Activated T-cell treated with anti-CD3 and anti-CD28 coated beads for 48 hours (primary cell): ENCODE results near the gene MARK2.

ENCODE experiments used
- DNase-seq: peaks from one replicate; pipeline ENCODE4 v3.0.0-alpha.2; 2020; ENCODE audit warnings: low read depth

The MARK2 gene

DNA sequence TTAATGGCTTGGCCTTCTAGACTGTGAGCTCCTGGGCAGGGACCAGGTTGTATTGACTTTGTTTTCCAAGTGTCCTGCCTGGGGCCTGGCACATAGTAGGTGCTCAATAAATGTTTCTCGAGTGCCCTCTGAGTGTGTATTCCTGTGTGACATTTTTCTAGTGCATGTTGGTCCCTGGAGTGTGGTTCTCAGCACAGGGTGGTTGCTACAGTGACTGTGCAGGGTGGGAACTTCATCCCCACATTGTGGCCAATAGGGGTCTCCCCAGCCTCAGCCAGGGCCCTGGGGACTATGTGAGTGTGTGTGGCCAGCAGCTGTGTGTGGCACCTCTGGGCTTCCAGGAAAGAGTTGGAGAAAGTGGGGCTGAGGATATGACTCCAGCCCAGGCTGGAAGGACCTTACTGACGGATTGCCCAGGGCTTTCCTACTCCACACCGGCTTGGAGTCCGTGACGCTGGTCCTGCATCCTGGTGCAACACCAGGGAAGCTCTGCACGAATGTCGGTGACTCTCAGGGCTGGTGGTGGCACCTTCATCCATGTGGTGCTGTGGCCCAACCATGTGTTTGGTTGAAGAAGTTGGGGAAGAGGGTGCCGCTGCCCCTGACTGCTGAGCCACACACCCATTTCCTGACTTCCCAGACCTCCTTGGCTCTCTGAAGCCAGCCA is 9.0 kb upstream of the MARK2 start:
- no peak for DNase-seq

DNA sequence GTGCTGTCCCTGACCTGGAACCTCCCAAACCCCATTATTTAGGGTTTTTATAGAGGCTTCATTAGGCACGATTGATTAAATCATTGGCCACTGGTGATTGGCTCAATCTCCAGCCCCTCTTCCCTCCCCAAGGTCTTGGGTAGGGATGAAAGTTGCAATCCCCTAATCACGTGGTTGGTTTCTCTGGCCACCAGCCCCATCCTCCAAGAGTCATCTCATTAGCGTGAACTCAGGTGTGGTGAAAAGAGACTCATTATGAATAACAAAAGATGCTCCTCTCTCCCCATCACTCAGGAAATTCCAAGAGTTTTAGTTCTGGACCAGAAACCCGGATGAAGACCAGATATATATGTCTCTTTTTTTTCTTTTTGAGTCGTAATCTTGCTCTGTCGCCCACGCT is 7.6 kb upstream of the MARK2 start:
- DNase-seq = no peak

- no peak for DNase-seq
Observed at GRCh38 chr11:63832336-63832735, 6.6 kb upstream of the MARK2 start.

GRCh38 chr11:63833048-63833447 is 5.9 kb upstream of the MARK2 start:
- no peak for DNase-seq

DNA sequence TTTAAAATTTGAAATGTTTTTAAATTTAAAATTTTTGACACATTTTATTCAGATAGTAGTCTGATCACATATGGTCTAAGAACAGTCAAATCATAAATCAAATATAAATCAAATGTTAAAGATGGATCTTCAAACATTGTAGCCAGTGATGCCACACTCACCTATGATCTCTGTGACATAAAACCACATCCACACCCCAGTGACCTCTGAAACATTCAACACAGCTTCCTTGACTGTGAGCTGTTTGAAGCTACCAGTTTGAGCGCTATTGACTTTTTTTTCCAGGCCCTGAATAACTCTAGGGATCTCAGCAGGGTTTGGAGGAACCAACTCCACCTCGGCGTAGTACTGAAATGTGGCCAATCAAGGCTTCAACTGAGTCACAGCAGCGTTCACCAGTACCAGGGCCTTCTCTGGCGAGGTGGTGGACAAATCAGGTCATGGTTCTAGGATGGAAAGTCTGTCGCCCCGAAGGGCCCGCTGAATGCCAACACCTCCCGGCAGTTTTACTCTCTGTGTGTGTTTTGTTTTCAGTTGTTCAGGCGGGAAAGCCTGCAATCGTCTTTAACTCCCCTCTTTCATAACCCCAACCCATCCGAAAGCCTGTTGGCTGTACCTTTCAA is 4.3 kb upstream of the MARK2 start:
- no peak for DNase-seq

- no peak for DNase-seq
Observed at GRCh38 chr11:63835158-63835545, 3.8 kb upstream of the MARK2 start.

DNA sequence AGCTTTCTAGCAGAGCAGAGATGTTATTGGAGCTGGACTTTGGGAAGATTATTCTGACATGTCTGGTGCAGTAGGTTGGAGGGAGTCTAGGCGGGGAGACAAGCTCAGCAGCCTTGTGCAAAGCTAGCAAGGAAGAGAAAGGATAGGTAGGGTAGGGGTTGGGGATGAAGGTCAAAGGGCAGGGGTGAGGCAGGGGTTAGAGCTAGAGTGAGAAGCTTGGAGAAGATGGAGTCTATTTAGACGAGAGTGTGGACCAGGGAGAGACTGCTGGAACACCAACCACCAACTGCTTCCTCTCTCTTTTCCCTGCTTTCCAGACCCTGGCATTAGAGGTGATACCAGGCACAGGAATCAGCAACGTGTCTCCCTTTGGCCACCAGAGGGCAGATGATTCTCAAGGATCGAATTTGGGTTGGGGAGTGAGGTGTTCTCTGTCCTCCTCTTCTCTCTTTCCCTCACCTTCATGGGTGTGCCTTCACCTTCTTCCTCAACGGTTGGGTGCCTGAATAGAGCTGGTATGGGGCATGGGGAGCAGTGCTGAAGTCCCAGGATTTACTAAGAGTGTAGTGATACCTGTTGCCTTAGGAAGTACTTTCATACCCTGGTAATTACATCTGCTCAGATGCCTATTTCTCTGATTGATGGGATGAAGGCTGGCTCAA is 1.8 kb upstream of the MARK2 start:
- DNase-seq = peak; percentile 49

DNA sequence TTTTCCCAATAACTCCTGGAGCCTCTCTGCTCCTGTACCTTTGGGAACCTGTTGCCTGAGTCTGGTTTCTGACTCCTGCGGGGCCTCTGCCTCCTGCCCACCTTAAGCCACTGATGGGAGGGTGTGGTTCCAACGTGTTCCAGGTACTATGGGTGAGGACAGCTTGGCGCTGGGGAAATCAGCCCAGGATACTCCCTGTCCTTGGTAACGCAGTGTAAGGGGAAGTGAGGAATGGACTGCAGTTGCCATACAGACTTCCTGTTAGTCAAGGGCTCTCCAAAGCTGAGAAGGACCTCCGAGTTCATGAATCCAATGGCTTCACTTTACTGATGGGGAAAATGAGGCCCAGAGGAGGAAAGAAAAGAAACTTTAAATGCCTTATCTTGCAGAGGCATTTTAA is 1.2 kb upstream of the MARK2 start:
- no peak for DNase-seq

GRCh38 chr11:63838150-63838677 is 696 bp upstream of the MARK2 start:
- DNase-seq = no peak

DNA sequence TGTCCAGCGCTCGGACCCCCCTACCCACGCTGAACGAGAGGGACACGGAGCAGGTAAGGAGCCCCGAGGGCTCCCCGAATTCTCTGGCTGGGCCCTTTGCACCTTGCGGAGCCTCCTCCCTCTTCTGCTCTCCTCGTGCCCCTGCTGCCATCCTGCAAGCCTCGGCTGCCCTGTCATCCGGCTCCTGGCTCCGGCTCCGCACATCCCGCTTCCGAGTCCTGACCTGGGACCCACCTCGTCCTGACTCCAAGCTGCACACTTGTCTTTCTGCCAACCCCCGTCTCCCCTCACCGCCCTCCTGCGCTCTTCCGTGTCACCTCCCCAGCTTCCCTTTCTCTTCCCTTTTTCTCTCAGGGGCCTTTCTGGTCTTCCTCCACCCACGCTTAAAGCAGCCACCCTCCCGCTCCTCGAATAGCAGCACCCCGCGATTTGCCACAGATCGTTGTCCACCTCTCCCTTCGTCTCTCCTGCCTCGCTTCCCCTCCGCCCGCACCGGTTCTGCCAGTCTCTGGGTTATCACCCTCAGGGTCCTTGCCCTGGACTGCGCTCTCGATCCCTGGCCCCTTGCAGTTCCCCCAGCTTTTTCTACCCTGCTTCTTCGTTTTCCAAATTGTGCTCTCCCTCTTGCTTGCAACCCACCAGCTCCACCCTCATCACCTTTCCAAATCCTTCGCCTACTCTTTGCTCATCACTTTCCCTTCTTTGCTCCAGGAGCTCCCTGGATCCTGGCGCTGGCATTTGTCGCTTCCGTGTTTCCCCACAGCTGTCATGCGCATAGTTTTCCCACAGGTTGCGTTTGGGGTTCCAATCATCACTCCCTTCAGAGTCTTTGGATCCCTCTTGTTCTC is 822 bp downstream of the MARK2 start:
- DNase-seq = peak; percentile 22

DNA sequence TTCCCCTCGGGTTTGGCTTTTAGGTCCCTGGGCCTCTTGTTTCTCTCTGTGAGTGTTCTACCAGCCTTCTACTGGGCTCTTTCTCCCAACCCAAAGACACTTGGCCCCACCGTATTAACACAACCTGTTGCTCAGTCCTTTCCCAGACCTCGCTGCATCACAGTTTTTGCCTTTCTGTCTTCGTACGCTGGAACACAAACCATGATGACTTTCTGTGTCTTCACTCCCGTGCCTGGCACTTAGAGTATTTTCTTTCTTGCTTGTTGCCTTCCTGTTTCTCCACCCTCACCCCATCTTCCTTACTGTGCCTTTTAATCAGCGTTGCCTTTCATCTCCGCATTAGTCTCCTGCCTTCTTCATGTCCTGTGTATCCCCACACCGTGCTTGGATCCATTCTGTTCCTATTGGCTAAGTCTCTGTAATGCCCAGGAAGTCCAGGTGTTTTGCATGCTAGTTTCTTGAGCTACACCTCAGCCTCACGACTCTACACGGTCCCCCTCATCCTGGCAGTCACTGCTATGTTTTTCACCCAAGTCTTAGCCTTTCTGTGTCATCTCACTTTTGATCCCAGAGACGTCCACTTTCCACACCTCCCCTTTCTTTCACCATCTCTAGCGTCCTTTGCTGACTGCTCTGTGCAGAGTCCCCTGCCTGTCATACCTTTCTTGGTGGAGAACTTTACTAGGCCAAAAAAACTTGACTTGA is 1.6 kb downstream of the MARK2 start:
- DNase-seq = no peak

DNA sequence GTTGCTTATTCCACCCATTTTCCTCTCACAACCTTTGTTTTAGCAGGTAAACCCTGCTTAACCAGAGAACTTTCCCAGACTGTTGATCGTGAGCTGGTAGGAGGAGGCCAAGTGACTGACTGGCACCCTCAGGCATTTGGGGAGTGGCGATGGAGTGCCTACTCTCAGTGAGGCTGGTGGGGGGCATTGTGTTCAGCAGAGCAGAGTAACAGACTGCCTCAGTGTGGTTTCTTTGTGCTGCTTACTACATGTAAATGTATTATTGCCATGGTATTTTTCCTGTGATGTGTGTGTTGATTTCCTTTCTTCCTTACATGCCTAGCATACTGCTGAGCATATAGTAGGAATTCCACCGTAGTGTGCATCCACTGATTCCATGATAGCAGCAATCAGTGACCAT is 2.6 kb downstream of the MARK2 start:
- DNase-seq = no peak

- no peak for DNase-seq
Observed at GRCh38 chr11:63843041-63843440, 4.1 kb downstream of the MARK2 start.

DNA sequence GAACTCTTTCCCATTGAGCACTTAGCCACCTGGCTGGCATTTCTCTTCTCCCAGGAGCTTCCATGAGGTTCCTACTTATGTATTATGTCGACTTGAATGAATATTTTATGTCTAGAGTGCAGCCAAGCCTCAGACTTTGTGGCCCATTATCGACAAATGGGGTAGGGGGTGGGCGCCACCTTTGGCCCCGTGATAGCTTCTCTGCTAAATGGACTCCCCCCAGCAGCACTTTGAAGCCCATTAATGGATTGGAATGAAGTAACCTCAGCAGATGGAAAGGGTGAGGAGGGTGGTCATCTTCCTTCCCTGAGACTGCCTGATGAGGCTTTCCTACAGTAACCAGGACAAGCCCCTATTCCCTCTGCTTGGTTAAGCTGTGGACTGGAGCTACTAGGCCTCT is 5.9 kb downstream of the MARK2 start:
- DNase-seq = no peak

GRCh38 chr11:63845303-63845702 is 6.4 kb downstream of the MARK2 start:
- no peak for DNase-seq

GRCh38 chr11:63845911-63846310 is 7.0 kb downstream of the MARK2 start:
- DNase-seq = no peak

DNA sequence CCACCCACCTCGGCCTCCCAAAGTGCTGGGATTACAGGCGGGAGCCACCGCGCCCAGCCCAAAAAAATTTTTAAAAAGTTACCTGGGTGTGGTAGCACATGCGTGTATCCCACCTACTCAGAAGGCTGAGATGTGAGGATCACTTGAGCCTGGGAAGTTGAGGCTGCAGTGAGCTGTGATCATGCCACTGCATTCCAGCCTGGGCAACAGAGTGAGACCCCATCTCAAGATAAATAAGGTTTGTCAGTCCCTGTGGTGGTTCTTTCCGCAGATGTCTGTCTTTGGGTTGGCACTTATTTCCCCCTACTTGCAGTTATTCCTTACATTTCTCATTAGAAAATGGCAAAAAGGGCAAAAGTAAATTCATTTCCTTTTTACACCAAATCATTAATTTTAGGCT is 8.0 kb downstream of the MARK2 start:
- no peak for DNase-seq

DNA sequence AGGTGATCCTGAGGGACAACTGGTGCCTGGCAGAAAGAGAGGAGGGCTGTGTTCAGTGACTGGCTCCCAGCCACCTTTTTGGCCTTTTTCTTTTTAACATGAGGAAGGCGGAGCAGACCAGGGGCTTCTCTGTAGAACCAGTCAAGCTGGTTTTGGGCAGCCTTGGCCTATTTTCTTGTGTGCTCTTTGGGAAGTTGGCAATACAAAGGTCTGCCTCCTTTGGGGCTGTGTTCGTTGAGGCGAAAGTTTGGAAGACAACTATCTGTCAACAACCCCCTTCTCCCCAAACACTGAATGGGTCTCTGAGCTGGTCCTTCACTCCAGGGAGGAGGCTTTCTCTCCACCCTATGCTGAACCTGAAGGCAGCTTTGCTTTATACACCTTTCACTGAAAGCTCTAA is 8.5 kb downstream of the MARK2 start:
- no peak for DNase-seq

GRCh38 chr11:63849691-63850090 is 10.8 kb downstream of the MARK2 start:
- DNase-seq = no peak

- no peak for DNase-seq
Observed at GRCh38 chr11:63850920-63851319, 12.0 kb downstream of the MARK2 start.

DNA sequence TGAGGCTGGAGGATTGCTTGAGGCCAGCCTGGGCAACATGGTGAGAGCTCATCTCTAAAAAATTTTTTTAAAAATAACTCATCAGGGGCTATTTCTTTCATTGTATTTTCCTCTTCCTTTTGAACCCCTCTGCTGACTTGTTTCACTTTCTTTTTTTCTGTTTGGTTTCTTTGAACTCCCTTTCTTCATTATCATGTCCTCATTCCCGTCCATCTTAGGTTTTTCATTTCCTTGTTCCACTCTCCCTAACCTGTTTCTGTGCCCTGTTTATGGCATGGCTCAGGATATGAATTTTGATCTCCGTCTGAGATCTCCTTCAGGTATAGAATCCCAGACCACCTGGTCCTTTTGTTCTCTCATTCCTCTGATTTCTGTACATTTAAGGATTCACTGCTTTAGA is 12.5 kb downstream of the MARK2 start:
- DNase-seq = no peak

- DNase-seq = no peak
Observed at GRCh38 chr11:63853476-63853875, 14.6 kb downstream of the MARK2 start.
